Spinal cord (tissue), 10 donors: ENCODE results near the gene EIF3A. TPM values are rescaled to one million over a fixed set of nuclear protein-coding genes. Genes with fewer than 3 reads are reported as not detected.
"Not testable (repeated sequence)": the region's sequence is repeated elsewhere in the genome, so short reads cannot be mapped to it uniquely, and the experiment has no call there.

Source experiments
- DNase-seq, 6 donors: peaks; one replicate each; pipeline versions ENCODE4 v3.0.0 to v3.0.0-alpha.2; 2013 to 2015; ENCODE audit warnings: low spot score in 6 of 6, low read depth in 4 of 6
- H3K27ac ChIP-seq: one replicate; pipeline ENCODE4 v1.5.1; 2013; ENCODE audit warnings: low read depth, low read length, control low read depth
- H3K27me3 ChIP-seq: one replicate; pipeline ENCODE4 v1.6.1; 2013; ENCODE audit warnings: low read length; ENCODE audit not compliant: control insufficient read depth, insufficient read depth
- H3K36me3 ChIP-seq: one replicate; pipeline ENCODE4 v1.6.1; 2013; ENCODE audit warnings: low read length; ENCODE audit not compliant: control insufficient read depth, insufficient read depth
- H3K4me1 ChIP-seq: one replicate; pipeline ENCODE4 v1.6.1; 2013; ENCODE audit warnings: low read length; ENCODE audit not compliant: control insufficient read depth, insufficient read depth
- H3K4me3 ChIP-seq: one replicate; pipeline ENCODE4 v1.5.1; 2013; ENCODE audit warnings: low read depth, low read length, control low read depth
- H3K9me3 ChIP-seq: one replicate; pipeline ENCODE4 v1.6.1; 2013; ENCODE audit warnings: low read length; ENCODE audit not compliant: control insufficient read depth, insufficient read depth
- WGBS: methylation state at CpG from one replicate; pipeline ENCODE4 v1.1.5; 2013; ENCODE audit warnings: missing lambda C conversion rate; ENCODE audit not compliant: insufficient coverage; 5-methylcytosine and 5-hydroxymethylcytosine counted together
- polyA plus RNA-seq, 2 donors: library from polyadenylated mRNA; unstranded; fragments of 120-200 nt; gene quantifications; one replicate each; pipeline ENCODE4 v1.2.1, GENCODE V29; 2013; ENCODE audit not compliant: insufficient read length in 2 of 2
- total RNA-seq, 2 donors: library from RNA; depleted of rRNA in 1 of 2; stranded (reverse); fragments of 120-200 nt in 1 of 2; fragments of >200 nt in 1 of 2; gene quantifications; one replicate each; pipeline versions ENCODE4 v1.2.3 to v1.2.4, GENCODE V29; 2013 to 2014
- donor health status: healthy.

The EIF3A gene
- total and polyA plus RNA-seq, 4 donors: 77.1 to 111 (median 86.0) TPM

DNA sequence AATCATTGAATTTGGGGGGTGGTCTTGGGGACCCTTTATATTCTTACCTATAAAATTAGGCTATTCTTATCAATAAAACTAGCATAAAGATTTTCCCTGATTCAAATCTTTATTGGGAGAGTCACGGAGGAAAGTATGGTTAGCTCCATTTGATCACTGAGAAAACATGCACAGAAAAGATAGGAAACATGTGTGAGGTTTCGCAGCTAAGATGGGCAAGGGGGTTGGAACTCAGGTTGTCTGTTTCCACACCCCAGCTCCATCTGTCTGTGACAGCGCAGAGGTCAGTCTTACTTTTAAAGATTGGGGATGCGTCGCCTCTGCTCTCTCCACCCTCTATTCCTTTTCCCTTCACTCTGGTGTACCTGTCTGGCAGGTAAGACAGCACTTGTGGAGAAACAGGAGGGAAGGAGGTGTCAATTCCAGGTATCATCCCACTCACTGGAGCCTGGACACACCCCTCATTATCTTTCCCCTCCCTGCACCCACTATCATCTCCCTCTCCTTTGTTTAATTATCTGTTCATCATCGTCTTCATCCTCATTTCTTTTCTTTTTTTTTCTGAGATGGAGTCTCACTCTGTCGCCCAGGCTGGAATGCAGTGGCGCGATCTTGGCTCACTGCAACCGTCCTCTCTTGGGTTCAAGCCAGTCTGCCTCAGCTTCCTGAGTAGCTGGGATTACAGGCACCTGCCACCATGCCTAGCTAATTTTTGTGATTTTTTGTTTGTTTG, 20.9 kb upstream of the EIF3A start:
- Histone ChIP-seq H3K4me3 (no peak overlapping the region), H3K27me3 (no peaks in the 10 kb centered on the region), H3K9me3 (no peaks in the 10 kb centered on the region), H3K4me1 (peaks cover 8% of the 10 kb centered on the region), H3K27ac (no peak overlapping the region), H3K36me3 (no peaks in the 10 kb centered on the region)
- WGBS: 55% methylated on average over 5 of the region's 10 CpGs
- DNase-seq: no peak

DNA sequence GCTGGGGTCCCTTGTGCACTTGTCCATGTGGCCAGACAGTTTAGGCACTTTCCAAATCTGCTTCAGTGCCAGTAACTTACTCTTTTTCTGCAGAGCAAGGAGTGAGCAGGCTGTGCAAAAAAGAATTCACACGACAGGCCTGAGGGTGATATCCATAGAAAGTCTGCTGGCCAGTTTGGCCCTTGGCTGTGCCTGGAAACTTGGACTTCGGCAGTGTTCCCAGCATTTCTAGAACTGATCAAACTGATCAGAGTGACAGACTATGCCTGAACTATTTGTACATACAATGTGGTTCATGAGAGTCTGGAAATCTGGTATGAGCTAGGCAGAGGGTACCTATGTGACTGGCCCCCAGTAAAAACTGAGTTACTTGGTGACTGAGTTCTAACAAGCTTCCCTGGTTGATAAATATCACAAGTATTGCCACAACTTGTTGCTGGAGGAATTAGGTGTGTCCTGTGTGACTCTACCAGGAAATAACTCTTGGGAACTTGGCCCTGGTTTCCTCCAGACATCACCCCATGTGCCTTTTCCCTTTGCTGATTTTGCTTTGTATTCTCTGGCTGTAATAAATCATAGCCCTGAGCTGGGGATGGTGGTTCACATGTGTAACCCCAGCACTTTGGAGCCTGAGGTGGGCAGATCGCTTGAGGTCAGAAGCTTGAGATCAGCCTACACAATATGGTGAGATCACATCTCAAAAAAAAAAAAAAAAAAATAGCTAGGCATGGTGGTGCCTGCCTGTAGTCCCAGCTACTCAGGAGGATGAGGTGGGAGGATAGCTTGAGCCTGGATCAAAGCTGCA, 20.0 kb upstream of the EIF3A start:
- no peaks in the 10 kb centered on the region for H3K36me3 ChIP-seq
- peaks cover 8% of the 10 kb centered on the region for H3K4me1 ChIP-seq
- no peak for DNase-seq
- no peaks in the 10 kb centered on the region for H3K27me3 ChIP-seq
- WGBS: 82% methylated on average over 2 of the region's 3 CpGs
- no peak overlapping the region for H3K27ac ChIP-seq
- H3K9me3 ChIP-seq: no peaks in the 10 kb centered on the region
- H3K4me3 ChIP-seq: no peak overlapping the region

DNA sequence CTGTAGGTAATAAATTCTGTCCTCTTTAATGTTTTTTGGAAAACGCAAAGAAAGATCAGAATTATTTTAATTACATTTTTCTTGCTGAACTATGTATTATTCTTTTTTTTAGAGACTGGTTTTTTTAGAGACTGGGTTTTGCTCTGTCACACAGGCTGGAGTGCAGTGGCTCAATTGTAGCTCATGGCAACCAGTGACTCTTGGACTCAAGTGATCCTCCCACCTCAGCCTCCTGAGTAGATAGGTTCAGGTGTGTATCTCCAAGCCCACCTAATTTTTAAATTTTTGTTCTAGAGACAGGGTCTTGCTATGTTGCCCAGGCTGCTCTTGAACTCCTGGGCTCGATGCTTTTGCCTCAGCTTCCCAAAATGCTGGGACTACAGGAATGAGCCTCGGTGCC, 18.0 kb upstream of the EIF3A start:
- Histone ChIP-seq H3K27ac (no peak overlapping the region), H3K4me3 (no peak overlapping the region)
- no CpG with 5 or more reads among the region's 3 CpGs for WGBS

DNA sequence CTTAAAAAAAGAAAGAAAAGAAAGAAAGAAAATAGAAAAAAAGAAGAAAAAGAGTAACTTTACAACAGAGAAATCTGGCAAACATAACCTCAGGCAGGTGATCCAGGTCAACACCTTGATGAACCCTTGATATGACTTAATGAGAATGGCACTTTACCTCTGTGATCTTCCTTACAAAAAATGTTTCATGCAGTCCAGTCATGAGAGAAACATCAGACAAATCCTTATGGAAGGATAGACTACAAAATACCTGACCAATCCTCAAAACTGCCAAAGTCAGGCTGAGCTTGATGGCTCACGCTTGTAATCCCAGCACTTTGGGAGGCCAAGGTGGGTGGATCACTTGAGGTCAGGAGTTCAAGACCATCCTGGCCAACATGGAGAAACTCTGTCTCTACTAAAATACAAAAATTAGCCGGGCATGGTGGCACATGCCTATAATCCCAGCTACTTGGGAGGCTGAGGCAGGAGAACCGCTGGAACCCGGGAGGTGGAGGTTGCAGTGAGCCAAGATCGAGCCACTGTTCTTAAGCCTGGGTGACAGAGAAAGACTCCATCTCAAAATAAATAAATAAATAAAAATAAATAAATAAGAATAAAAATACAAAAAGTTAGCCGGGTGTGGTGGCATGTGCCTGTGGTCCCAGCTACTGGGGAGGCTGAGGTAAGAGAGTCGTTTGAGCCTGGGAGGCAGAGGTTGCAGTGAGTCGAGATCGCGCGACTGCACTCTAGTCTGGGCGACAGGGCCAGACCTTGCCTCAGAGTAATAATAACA, 16.2 kb upstream of the EIF3A start:
- not testable (repeated sequence) for H3K36me3 ChIP-seq, H3K27me3 ChIP-seq, H3K4me3 ChIP-seq, H3K27ac ChIP-seq, H3K4me1 ChIP-seq, DNase-seq, H3K9me3 ChIP-seq
- whole genome bisulfite sequencing: 100% methylated on average over 3 of the region's 12 CpGs

More for the DNA sequence above, 18.0 kb upstream of the EIF3A start:
- no peaks in the 10 kb centered on the region for H3K36me3 ChIP-seq
- no peaks in the 10 kb centered on the region for H3K4me1 ChIP-seq
- DNase-seq: no peak
- no peaks in the 10 kb centered on the region for H3K9me3 ChIP-seq
- no peaks in the 10 kb centered on the region for H3K27me3 ChIP-seq

DNA sequence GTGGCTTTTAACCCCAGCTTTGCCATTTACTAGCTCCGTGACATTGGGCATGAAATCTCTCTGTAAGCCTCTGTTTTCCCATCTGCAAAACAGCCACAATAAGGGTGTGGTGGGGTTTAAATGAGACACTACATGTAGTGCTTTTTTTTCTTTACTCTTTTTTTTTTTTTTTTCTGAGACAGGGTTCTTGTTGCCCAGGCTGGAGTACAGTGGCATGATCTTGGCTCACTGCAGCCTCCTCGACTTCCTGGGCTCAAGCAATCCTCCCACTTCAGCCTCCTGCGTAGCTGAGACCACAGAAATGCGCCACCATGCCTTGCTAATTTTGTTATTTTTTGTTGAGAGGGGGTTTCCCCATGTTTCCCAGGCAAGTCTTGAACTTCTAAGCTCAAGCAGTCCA, 15.0 kb upstream of the EIF3A start:
- WGBS: no CpG with 5 or more reads among the region's 4 CpGs
- H3K36me3 ChIP-seq: no peaks in the 10 kb centered on the region
- no peak overlapping the region for H3K4me3 ChIP-seq
- no peak for DNase-seq
- no peaks in the 10 kb centered on the region for H3K4me1 ChIP-seq
- no peaks in the 10 kb centered on the region for H3K27me3 ChIP-seq
- no peak overlapping the region for H3K27ac ChIP-seq
- H3K9me3 ChIP-seq: no peaks in the 10 kb centered on the region

DNA sequence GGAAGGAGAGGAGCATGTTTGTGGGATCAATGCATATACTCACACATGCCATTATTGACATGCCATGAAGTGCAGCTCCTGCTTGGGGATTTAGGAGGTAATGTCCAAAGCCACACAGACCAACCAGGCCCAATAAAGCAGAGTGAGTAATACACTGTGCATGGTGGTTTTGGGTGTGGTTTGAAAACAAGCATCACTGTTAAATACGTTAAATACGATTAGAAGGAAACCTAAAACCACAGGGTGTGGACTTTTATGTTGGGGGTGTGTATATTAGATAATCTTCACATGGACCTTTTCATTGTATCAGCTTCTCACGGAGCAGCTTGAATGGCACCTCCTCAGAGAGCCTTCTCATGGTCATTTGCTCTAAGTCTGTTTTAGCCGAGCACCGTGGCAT, 10.4 kb upstream of the EIF3A start:
- Histone ChIP-seq H3K36me3 (no peaks in the 10 kb centered on the region), H3K27me3 (no peaks in the 10 kb centered on the region), H3K9me3 (no peaks in the 10 kb centered on the region), H3K27ac (no peak overlapping the region), H3K4me3 (no peak overlapping the region), H3K4me1 (no peaks in the 10 kb centered on the region)
- no peak for DNase-seq
- no CpG with 5 or more reads among the region's 5 CpGs for WGBS

DNA sequence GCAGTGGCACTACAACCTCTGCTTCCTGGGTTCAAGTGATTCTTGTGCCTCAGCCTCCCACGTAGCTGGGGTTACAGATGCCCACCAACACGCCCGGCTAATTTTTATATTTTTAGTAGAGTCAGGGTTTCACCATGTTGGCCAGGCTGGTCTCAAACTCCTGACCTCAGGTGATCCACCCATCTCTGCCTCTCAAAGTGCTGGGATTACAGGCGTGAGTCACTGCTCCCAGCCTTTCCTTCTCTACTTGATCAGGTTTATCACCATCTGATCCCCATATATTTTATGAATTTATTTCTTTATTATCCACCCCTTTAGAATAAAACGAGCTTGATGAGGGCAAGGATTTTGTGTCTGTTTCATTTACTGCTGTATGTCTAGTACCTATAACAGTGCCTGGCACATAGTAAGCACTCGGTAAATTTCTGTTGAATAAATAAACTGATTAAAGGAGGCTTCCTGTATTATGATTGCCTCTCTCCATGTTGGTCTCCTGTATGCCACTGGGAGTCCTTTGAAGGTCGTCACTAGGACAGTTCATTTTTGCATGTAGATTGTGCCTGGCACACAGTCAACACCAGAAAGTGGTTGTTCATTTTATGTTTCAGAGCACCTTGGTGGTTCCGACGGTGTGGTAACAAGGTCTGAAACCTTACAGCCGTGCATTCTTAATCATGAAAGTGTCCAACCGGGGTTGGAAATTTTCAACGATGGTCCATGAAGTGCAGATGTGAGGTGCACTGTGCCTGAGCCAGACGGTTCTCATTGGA, 9.6 kb upstream of the EIF3A start:
- no peak overlapping the region for H3K27ac ChIP-seq
- H3K4me3 ChIP-seq: no peak overlapping the region
- no peaks in the 10 kb centered on the region for H3K27me3 ChIP-seq
- 95% methylated on average over 8 of the region's 13 CpGs for WGBS
- no peaks in the 10 kb centered on the region for H3K36me3 ChIP-seq
- no peak for DNase-seq
- peaks cover 3% of the 10 kb centered on the region for H3K4me1 ChIP-seq
- no peaks in the 10 kb centered on the region for H3K9me3 ChIP-seq

DNA sequence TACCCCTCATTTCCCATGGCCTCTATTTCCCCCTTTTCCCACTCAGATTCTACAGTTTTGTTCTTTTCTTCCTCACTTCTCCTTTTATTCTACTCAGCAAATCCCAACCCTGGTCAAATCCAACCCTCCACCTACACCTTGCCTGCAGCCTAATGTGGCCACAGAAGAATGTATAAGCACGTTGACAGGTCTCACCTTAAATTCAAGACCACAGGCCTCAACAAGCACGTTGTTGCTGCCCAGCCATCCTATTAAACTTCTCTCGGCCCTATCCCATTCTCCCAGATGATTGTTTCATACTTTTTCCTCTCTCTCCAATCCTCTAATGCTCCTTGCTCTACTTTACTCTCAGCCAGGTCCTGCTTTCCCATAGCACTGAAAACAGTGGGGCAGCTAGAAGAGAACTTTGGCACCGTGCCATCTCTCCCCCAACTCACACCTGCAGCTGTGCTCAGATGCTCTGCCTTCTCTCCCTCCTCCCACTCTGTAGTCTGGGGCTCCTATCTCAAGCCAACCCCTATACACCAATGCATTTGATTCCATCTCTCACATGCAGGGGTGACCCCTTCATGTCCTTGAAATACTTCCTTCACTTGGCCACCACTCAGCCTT, 6.8 kb upstream of the EIF3A start:
- Histone ChIP-seq H3K36me3 (no peaks in the 10 kb centered on the region), H3K4me3 (no peak overlapping the region), H3K27ac (no peak overlapping the region), H3K4me1 (peaks cover 7% of the 10 kb centered on the region), H3K9me3 (no peaks in the 10 kb centered on the region), H3K27me3 (no peaks in the 10 kb centered on the region)
- DNase-seq: no peak
- 79% methylated on average over 4 of the region's 4 CpGs for WGBS

DNA sequence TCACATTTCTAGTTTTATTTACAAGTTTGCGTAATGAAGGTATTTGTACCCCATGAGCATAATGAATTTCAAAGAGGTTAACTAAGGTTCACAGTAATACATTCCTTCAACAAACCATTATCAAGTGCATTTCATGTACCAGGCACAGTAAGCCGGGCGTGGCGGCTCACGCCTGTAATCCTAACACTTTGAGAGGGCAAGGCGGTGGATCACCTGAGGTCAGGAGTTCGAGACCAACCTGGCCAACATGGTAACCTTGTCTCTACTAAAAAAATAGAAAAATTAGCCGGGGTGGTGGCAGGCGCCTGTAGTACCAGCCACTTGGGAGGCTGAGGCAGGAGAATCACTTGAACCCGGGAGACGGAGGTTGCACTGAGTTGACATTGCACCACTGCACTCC, 4.3 kb upstream of the EIF3A start:
- H3K36me3 ChIP-seq: peaks cover 2% of the 10 kb centered on the region
- 89% methylated on average over 8 of the region's 11 CpGs for WGBS
- H3K4me3 ChIP-seq: no peak overlapping the region
- no peaks in the 10 kb centered on the region for H3K9me3 ChIP-seq
- DNase-seq: no peak
- H3K4me1 ChIP-seq: peaks cover 15% of the 10 kb centered on the region
- H3K27ac ChIP-seq: no peak overlapping the region
- no peaks in the 10 kb centered on the region for H3K27me3 ChIP-seq
